AG04450 (cell line): Measurements from ENCODE around the gene KCTD14. TPM values are rescaled to one million over a fixed set of nuclear protein-coding genes. Genes with fewer than 3 reads are reported as not detected.
"Not testable (repeated sequence)": the region's sequence is repeated elsewhere in the genome, so short reads cannot be mapped to it uniquely, and the experiment has no call there.

Experiments used
- CTCF ChIA-PET: fragments of 300-600, 350-600 bp; formaldehyde crosslinking; extraction: SDS; loops from one replicate; lab custom pipeline; 2022; ENCODE audit warnings: antibody characterized with exemption, inconsistent platforms; lab: Charles Lee
- POLR2A ChIA-PET: fragments of 350-600 bp; formaldehyde crosslinking; extraction: SDS; loops from one replicate; lab custom pipeline; 2021; ENCODE audit warnings: antibody characterized with exemption, inconsistent platforms; lab: Yijun Ruan, JAX
- DNase-seq: peaks from one replicate; pipeline ENCODE4 v3.0.0-alpha.2; 2011; ENCODE audit warnings: low read depth, low spot score
- H3K27ac ChIP-seq: one replicate; pipeline ENCODE4 v1.5.1; 2012; ENCODE audit warnings: low read depth, low read length, control low read depth
- H3K27me3 ChIP-seq: one replicate; pipeline ENCODE4 v1.6.0; 2012; ENCODE audit warnings: low read length; ENCODE audit not compliant: control insufficient read depth, insufficient read depth
- H3K4me3 ChIP-seq: 2 replicates; pipeline ENCODE4 v1.5.1; 2011; ENCODE audit warnings: mild to moderate bottlenecking, low read depth, low read length, control low read depth
- H3K9me3 ChIP-seq: 2 replicates; pipeline ENCODE4 v1.5.1; 2012; ENCODE audit warnings: low read length; ENCODE audit not compliant: control insufficient read depth, insufficient read depth
- CTCF ChIP-seq: IDR thresholded peaks from 2 replicates; pipeline ENCODE4 v1.5.1; 2011; ENCODE audit warnings: low read depth, low read length, control low read depth, inconsistent platforms
- polyA plus RNA-seq: library from polyadenylated mRNA; depleted of rRNA; stranded (reverse); fragments of >200 nt; gene quantifications from 2 replicates; pipeline ENCODE4 v1.2.3, GENCODE V29; 2011

The KCTD14 gene
- polyA plus RNA-seq, 1 experiment = 3.3 TPM

- ChIA-PET CTCF (interaction anchor here (0.6 to 1.6 kb wide), 10 partner anchors 13 to 948 kb away, joined by 3 to 10 read pairs (median 5); no protein-coding TSS in a partner anchor), POLR2A (interaction anchor here (0.6 to 1.2 kb wide), 18 partner anchors 13 to 323 kb away, joined by 3 to 12 read pairs (median 4); partner anchors contain the start of genes ALG8, KCTD21 and NDUFC2)
- peak; percentile 99 for DNase-seq
- Histone ChIP-seq H3K9me3 (no peaks in the 10 kb centered on the region), H3K27me3 (no peaks in the 10 kb centered on the region), H3K4me3 (peak within 1 kb of the TSS; percentile 95), H3K27ac (peak within 1 kb of the TSS; percentile 83)
- no peak for TF ChIP-seq CTCF
Observed at GRCh38 chr11:77994434-77995362, 28.4 kb downstream of the KCTD14 start, which contains the start of gene INTS4. TSS of gene INTS4 (minus strand) at chr11:77994668. CDS start at chr11:77994643, 25 bp downstream.

GRCh38 chr11:77993902-77994301 is 29.2 kb downstream of the KCTD14 start:
- H3K27ac ChIP-seq = no peak overlapping the region
- H3K4me3 ChIP-seq = peak overlapping the region; percentile 95
- no peaks in the 10 kb centered on the region for H3K27me3 ChIP-seq
- DNase-seq = no peak
- CTCF ChIA-PET = interaction anchor here (0.6 to 1.6 kb wide), 3 partner anchors 50 to 175 kb away, joined by 5 to 10 read pairs (median 8); no protein-coding TSS in a partner anchor
- POLR2A ChIA-PET = interaction anchor here (0.7 to 1.2 kb wide), 6 partner anchors 52 to 232 kb away, joined by 3 to 11 read pairs (median 4); partner anchors contain the start of genes ALG8 and KCTD21
- TF ChIP-seq CTCF = no peak
- no peaks in the 10 kb centered on the region for H3K9me3 ChIP-seq

DNA sequence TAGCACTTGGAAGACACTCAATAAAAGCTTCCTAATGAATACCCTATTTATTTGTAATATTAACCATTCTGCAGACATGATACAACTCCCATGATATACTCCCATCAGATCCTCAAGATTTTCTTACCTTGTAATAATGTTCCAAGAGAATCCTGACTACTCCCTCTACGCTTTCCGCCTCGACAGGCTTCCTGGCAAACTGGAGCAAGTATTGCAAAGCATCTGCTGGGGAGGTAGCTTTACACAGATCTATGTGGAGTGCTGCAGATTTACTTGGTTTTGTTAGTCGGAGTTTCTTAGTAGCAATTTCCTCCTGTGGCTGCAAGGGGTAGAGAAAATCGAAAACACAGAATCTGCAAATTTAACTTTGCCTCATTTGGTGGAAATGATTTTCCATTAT is 32.1 kb downstream of the KCTD14 start:
- Histone ChIP-seq H3K27me3 (no peaks in the 10 kb centered on the region), H3K27ac (no peak overlapping the region), H3K4me3 (no peak overlapping the region), H3K9me3 (no peaks in the 10 kb centered on the region)
- TF ChIP-seq CTCF = no peak
- POLR2A ChIA-PET = no interaction called here
- DNase-seq = no peak
- CTCF ChIA-PET = interaction anchor here (0.6 kb wide), 1 partner anchor 347 kb away, joined by 3 read pairs; no protein-coding TSS in a partner anchor

- DNase-seq, H3K4me3 ChIP-seq, H3K27me3 ChIP-seq, H3K27ac ChIP-seq, POLR2A ChIA-PET, H3K9me3 ChIP-seq: not testable (repeated sequence)
- CTCF ChIA-PET = interaction anchor here (0.9 kb wide), 1 partner anchor 13 kb away, joined by 3 read pairs; no protein-coding TSS in a partner anchor
Observed at GRCh38 chr11:77986456-77986855, 36.6 kb downstream of the KCTD14 start.

- no peak for DNase-seq
- H3K9me3 ChIP-seq = no peaks in the 10 kb centered on the region
- H3K27ac ChIP-seq = no peak overlapping the region
- ChIA-PET POLR2A (interaction anchor here (1.1 kb wide), 1 partner anchor 13 kb away, joined by 12 read pairs; no protein-coding TSS in a partner anchor), CTCF (interaction anchor here (0.7 to 1.0 kb wide), 3 partner anchors 13 to 205 kb away, joined by 3 read pairs; no protein-coding TSS in a partner anchor)
- TF ChIP-seq CTCF = no peak
- no peak overlapping the region for H3K4me3 ChIP-seq
- no peaks in the 10 kb centered on the region for H3K27me3 ChIP-seq
Observed at GRCh38 chr11:77981346-77981947, 41.6 kb downstream of the KCTD14 start.
